ENCODE results near the gene ASTN2. TPM values are rescaled to one million over a fixed set of nuclear protein-coding genes. Genes with fewer than 3 reads are reported as not detected.

The ASTN2 gene
- total RNA-seq, 1 experiment from 2014 or later, result 6.8 TPM

GRCh38 chr9:116673375-116673774 lies 741.5 kb downstream of the ASTN2 start:
- DNase-seq (ENCODE audit: low spot score), result no peak

GRCh38 chr9:116671605-116672004 lies 743.3 kb downstream of the ASTN2 start:
- DNase-seq (ENCODE audit: low spot score), result no peak

GRCh38 chr9:116668970-116669695 lies 745.7 kb downstream of the ASTN2 start:
- no peak for DNase-seq (ENCODE audit: low spot score)

GRCh38 chr9:116663581-116663980 lies 751.3 kb downstream of the ASTN2 start:
- no peak for DNase-seq (ENCODE audit: low spot score)

- no peak for DNase-seq (ENCODE audit: low spot score)
Observed at GRCh38 chr9:116662646-116663310, 752.1 kb downstream of the ASTN2 start.

- DNase-seq (ENCODE audit: low spot score), result peak; percentile 72
Observed at GRCh38 chr9:116661037-116661954, 753.6 kb downstream of the ASTN2 start.

GRCh38 chr9:116658265-116658664 lies 756.6 kb downstream of the ASTN2 start:
- no peak for DNase-seq (ENCODE audit: low spot score)

GRCh38 chr9:116656977-116657376 lies 757.9 kb downstream of the ASTN2 start:
- DNase-seq (ENCODE audit: low spot score), result no peak

- no peak for DNase-seq (ENCODE audit: low spot score)
Observed at GRCh38 chr9:116656501-116656971, 758.3 kb downstream of the ASTN2 start.

GRCh38 chr9:116654059-116654355 lies 760.9 kb downstream of the ASTN2 start:
- no peak for DNase-seq (ENCODE audit: low spot score)

- no peak for DNase-seq (ENCODE audit: low spot score)
Observed at GRCh38 chr9:116653348-116654058, 761.4 kb downstream of the ASTN2 start.

GRCh38 chr9:116647515-116647809 lies 767.4 kb downstream of the ASTN2 start:
- no peak for DNase-seq (ENCODE audit: low spot score)

- DNase-seq (ENCODE audit: low spot score), result peak; percentile 33
Observed at GRCh38 chr9:116646661-116647514, 768.0 kb downstream of the ASTN2 start.

GRCh38 chr9:116644091-116644688 lies 770.7 kb downstream of the ASTN2 start:
- no peak for DNase-seq (ENCODE audit: low spot score)

- DNase-seq (ENCODE audit: low spot score), result no peak
Observed at GRCh38 chr9:116643691-116644090, 771.2 kb downstream of the ASTN2 start.

- no peak for DNase-seq (ENCODE audit: low spot score)
Observed at GRCh38 chr9:116641292-116642059, 773.4 kb downstream of the ASTN2 start.

GRCh38 chr9:116639251-116639741 lies 775.6 kb downstream of the ASTN2 start:
- no peak for DNase-seq (ENCODE audit: low spot score)

- DNase-seq (ENCODE audit: low spot score), result no peak
Observed at GRCh38 chr9:116635908-116636307, 778.9 kb downstream of the ASTN2 start.

GRCh38 chr9:116632990-116633838 lies 781.6 kb downstream of the ASTN2 start:
- DNase-seq (ENCODE audit: low spot score), result no peak

Data from H4 (cell line).